GM19328 (cell line): Measurements from ENCODE around the gene TMTC2.
"Not testable (repeated sequence)": the region's sequence is repeated elsewhere in the genome, so short reads cannot be mapped to it uniquely, and the experiment has no call there.

Experiments used
- ATAC-seq: cut with Tn5 transposase; IDR thresholded peaks from one replicate; pipeline ENCODE4 v1.9.1; 2021; ENCODE audit warnings: mild to moderate bottlenecking, moderate library complexity; ENCODE audit not compliant: unreplicated experiment

Gene TMTC2

GRCh38 chr12:82839796-82840195 lies 153.1 kb downstream of the TMTC2 start:
- no peak for ATAC-seq

GRCh38 chr12:82841487-82841904 lies 154.8 kb downstream of the TMTC2 start:
- no peak for ATAC-seq

DNA sequence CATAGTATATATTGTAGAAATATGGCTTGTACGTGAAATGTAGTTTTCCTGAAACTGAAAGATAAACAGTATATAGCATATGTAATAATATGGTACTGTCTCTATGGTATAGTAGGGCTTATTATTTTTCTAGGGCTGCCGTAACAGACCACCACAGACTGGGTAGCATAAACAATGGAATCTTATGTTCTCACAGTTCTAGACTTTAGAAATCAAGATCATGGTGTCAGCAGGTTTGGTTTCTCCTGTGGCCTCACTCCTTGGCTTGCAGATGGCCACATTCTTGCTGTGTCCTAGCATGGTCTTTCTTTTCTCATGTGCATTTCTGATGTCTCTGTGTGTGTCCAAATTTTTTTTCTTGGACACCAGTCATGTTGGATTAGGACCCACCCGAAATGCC lies 155.8 kb downstream of the TMTC2 start:
- no peak for ATAC-seq

DNA sequence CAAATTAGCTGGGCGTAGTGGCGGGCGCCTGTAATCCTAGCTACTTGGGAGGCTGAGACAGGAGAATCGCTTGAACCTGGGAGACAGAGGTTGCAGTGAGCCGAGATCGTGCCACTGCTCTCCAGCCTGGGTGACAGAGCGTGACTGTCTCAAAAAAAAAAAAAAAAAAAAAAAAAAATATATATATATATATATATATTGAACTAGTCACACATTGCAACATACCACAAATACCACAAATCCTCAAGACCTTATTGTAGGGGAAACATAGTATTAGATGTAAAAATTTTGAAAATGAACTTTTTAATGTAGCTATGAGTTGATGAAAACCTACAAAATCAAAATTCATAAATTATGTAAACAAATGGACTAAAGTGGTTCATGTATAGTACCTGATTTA lies 158.4 kb downstream of the TMTC2 start:
- ATAC-seq, result not testable (repeated sequence)

DNA sequence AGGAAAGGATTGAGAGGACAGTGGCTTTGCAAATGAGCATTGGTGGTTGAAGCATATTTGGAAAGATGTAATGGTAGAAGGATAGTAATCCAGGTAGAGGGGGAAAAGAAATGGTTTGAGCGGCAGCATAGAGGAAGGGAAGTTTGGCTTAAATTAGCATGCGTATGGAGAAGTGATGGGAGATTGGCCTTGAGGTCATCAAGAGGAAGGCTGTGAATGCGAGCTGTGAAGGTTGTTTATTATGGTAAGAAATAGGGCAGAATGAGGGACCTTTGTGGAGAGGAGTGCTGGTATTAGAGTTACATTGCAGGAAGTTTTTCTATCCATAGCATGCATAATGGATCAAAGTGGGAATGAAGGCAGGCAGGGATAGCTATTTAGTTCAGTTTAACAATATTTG lies 162.1 kb downstream of the TMTC2 start:
- no peak for ATAC-seq

DNA sequence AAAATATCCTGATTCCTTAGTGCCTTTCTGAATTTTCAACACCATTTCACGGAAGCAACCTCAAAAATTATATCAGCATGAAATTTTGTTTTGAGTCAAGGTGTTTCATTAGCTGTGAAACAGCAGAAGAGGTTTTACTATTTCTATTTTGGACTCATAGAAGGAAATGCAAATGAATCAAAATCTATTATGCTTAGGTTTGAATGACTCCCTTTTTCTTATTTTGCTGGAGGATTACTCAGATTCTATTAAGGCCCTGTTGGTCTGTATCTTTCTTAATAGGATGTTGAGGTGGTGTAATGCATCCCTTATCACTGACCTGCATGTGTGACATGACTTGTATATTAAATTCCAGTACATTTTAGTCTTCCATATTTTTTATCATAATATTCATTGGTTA lies 165.8 kb downstream of the TMTC2 start:
- no peak for ATAC-seq

DNA sequence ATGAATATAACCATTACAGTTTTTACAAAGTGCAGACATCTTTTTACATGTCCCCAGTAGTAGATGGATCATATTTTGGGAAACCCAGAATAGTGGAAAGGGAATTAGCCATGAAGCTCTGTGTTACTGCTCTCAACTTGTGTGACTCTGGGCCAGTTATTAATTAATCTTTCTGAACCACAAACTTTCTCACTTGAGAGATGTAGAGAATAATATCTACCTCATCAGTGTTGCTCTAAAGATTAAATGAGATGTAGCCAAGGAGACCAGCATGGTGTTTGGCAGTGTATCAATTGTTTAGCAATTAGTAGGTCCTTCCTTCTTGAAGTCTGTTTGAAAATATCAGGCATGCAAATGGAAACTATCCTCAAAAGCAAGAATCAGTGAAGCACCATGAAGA lies 169.2 kb downstream of the TMTC2 start:
- ATAC-seq, result no peak

DNA sequence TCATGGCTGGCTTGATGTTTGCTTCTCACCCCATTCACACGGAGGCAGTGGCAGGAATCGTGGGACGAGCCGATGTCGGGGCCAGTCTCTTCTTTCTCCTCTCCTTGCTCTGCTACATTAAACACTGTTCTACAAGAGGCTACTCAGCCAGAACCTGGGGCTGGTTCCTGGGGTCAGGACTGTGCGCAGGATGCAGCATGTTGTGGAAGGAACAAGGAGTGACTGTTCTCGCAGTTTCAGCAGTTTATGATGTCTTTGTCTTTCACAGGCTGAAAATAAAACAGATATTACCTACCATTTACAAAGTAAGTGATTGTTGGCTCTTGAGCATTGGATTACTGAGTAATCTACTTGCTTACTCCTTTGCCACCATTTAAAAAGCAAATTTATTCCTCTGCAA lies 170.6 kb downstream of the TMTC2 start:
- ATAC-seq, result no peak

DNA sequence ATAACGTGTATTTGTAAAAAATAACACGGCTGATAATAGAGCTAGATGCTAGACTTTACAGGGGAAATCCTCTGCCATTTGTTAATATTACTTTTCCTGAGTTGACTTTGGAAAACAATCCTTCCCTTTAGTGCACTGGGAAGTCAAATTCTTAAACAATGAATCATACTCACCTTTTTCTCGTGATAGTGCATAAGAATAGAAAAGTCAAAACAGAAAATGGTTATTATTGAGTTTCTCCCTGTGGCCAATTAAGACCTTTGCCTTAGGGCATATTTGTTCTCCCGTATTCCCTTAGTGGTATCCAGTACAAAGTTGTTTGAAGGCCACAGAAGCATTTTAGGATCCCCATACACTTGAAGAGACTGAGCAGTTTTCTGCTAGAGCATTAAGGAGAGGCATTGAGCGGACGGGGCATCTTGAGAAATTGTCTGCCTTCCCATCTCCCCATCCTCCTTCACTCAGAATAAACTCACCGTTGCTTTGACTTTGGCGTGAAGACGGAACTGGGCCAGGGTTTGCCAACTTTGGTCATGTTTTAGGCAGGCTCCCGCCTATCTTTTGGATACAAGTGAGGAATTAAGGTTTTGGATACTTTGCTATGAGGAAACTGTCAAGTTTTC lies 171.3 kb downstream of the TMTC2 start:
- no peak for ATAC-seq

DNA sequence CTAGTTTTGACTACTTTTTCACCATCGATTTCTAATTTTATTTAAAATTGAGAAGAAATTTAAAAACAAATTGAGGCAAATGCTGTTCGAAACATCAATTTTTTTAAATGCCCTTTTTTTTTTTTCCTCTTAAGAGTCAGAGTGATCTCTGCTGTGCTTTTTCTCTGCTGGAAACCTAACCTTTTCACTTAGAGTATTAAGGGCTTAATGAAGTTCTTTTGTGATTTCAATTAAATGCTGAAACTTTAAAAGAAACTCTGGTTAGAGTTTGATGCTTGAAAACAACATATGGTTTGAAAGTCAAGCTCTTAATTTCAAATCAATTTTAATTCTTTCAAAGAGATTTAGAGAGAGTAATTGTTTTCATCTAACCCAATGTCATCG lies 171.8 kb downstream of the TMTC2 start:
- no peak for ATAC-seq

DNA sequence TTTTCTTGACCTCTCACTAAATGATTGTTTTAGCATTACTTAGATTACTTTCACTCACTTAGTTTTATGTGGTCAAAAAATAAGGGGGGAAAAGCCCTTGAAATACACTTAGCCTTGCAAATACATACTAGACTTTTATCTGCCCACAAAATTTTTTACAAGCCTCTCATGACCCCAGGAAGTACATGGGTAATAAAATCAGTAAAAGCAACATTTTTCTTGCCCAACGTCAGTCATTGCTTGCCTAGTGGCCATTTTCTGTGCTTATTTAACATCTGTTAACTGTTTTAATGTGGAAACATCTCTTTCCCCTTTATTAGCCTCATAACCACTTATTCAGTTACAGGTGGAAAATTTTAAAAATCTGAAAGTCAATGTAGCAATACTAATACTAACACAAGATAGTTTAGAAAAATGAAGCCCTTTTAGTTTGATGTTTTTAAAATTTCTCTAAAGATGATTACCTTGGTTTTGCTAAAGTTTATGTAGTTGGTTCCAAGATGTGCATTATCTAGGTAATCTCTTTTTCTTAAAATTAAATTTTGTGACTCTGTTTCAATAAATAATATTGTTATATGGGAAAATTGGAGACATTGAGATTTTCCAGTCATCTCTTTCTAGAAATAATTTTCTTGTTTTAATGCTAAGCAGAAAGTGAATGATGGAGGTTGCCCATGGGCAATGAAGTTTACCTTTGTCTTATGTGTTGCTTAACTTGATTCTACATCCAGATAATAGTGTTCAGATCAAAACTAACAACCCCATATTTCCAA lies 175.5 kb downstream of the TMTC2 start:
- ATAC-seq, result no peak

DNA sequence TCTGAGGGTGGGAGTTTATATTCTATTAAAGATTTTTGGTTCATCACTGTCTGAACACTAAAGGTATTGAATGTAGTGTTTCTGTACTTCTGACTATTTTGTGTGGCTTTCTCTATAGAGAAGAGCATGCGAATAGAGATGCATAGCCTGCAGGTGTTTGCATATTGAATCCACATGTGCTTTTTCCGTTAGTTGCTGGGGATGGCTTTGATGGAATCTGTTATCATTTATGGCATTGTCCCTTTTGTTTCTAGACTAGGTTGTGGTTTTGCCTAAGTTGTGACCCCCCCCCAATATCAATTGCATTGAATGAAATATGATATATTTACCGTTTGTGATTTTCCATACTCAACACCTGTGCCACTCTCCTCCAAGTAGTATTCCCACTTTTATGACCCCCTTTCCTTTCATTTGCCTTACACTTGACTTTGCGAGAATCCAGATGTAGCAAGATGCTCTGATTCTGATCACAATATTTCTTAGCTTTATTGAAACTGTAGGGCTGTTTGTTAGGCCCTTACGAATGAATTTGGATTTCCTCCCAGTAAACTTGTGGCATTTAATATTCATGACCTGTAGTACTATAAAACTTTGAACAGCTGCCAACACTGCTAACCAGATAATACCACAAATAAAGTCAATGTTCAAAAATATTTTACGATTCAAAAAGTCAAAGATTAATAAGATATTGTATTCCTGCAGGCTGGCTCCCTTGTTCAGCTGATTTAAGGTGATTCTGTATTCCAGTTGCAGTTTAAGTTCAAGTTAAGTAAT lies 176.4 kb downstream of the TMTC2 start:
- no peak for ATAC-seq

GRCh38 chr12:82866227-82866775 lies 179.6 kb downstream of the TMTC2 start:
- ATAC-seq, result no peak

DNA sequence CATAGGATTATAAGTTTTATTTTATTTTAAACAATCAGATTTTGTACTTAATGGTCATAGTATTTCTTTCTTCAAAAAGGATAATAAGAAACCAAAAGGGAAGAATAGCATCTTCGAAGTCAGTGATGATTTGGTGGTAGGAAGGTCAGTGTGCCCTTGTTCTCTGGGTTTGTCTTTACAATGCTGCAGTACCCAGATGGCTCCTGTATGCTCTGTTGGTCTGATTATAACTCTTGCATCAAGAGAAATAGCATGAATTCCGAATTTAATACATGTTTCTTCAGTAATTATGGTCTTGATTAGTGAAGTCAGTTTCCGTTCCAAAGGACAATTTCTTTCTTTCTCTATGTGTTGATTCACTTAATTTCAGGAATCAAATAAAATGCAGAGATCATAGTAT lies 180.2 kb downstream of the TMTC2 start:
- ATAC-seq, result no peak

DNA sequence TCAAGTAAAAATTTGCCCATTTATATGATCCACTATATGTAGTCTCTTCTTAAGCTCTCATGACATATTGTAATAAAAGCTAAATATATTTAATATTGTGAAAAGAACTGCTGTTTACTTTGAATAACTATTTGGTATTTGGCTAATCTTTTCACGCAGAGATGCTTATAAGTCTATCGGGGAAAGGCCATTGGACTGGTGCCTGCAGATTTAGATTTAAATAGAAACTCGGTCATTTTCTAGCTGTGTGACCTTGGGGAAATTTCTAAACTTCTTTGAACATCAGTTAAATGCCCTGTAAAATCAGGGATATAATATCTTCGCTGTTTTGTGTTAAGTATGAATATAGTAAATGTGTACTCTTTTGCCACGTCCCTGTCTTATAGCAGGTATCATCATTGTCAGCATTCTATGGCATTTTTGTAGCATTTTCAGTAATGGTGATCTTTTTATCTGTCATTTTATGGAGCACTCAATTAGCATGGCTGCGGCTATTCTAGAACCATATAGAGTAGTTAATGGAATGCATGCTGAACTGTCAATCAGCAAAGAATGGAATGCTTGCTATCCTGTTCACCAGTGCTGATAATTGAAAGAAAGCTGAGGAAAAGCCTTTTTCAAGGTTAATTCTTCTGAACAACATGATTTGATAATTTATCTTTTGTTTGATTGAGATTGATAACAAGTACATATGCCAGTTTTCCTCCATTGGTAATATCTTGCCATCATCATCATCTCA lies 181.2 kb downstream of the TMTC2 start:
- ATAC-seq, result no peak

- peak; percentile 74 for ATAC-seq
These were observed 184.2 kb downstream of the TMTC2 start for GRCh38 chr12:82870771-82871377.

DNA sequence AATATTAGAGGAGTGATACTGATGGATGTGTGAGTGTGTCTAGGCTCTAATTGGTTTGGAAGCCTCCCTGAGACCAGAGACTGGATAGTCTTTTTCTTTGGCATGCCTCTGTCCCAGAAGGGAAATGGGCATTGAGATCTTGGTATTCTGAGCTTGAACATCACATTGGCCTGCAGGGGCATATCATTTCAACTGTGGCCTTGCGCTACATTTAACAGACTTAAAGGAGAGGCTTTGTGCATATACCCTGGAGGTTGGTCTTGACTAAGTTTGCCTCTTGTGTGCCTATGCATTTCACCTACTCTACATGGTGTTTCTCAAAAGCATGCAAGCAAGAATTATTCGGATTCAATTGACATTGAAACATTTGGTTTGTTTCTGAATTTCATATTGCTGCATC lies 185.4 kb downstream of the TMTC2 start:
- no peak for ATAC-seq

DNA sequence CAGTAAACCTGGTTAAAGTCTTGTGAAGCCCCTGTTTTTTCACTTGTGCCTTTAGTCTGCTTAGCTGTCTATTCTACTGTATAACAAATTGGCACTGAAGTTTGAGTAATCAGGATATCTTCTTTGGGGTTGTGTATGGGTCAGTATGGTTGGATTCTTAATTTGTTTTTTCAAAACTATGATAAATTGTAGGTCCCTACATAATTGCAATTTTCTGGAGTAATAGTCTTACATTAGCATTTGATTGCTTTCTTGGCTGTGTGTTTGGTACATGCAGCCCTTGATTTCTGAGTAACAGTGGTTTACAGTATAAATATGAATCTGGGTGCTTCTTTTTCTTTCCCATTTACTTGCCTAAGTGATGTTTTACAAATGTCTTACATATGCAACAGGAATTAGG lies 186.6 kb downstream of the TMTC2 start:
- no peak for ATAC-seq

- ATAC-seq, result no peak
These were observed 187.2 kb downstream of the TMTC2 start for GRCh38 chr12:82873951-82874350.

DNA sequence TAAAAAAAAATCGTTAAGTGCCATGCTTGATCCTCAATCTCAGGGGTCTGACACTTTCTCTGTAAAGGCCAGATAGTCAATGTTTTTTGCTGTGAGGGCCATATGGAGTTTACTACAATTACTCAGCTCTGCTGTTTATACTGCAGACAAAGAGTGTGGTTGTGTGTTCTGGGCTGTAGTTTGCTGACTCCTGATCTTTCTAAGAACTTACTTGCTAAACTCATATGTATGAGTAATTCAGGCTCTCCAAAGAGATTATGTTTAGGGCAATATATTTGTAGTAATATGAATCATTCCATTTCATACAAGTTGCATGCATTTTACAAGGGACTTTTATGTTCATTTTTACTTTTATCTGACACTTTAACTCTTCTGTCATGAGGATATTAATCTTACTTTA lies 188.2 kb downstream of the TMTC2 start:
- ATAC-seq, result no peak

DNA sequence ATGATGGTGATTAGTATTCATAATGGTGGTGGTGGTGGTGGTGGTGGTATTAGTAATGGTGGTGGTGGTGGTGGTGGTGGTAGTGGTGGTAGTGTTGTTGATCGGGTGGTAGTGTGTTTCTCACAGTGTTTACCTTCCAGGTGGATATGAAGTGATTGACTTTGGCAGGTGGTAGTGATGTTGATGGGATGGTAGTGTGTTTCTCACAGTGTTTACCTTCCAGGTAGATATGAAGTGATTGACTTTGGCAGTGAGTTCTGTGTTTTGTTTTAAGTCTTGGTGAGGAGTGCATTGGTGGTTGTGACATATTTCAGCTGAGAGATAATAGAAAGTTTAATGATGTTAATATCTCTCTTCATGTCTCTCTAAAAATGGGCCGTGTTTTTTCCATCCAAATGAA lies 189.4 kb downstream of the TMTC2 start:
- no peak for ATAC-seq
